Measurements from ENCODE around the gene RASD2. TPM values are rescaled to one million over a fixed set of nuclear protein-coding genes. Genes with fewer than 3 reads are reported as not detected.

The RASD2 gene
- total and polyA plus RNA-seq, 4 donors: 0.14 to 1.1 (median 0.44) TPM

- H3K4me1 ChIP-seq (ENCODE audit: control insufficient read depth in 5 of 5, insufficient read depth in 5 of 5, low read length in 5 of 5): peaks cover 0 to 17% (median 4%) of the 10 kb centered on the region in 5 donors
- 46 to 64% methylated on average over 3 of the region's 3 CpGs for WGBS, 2 donors
- ATAC-seq (ENCODE audit: insufficient read depth, low FRiP score) (no peak), DNase-seq (no peak)
- H3K9ac ChIP-seq (ENCODE audit: insufficient read depth in 1 of 2, low read length in 2 of 2): no peak overlapping the region
- H3K27me3 ChIP-seq (ENCODE audit: control insufficient read depth in 3 of 3, insufficient read depth in 3 of 3, low read length in 2 of 3): peaks cover 0 to 24% (median 17%) of the 10 kb centered on the region in 3 donors
- no peak for TF ChIP-seq CTCF (IDR thresholded peaks at IDR 0.05; ENCODE audit: control extremely low read depth, extremely low read depth)
- H3K27ac ChIP-seq (ENCODE audit: low read depth in 1 of 2, low read length in 1 of 2): no peak overlapping the region
- H3K9me3 ChIP-seq (ENCODE audit: control insufficient read depth in 4 of 4, insufficient read depth in 3 of 4, low read length in 3 of 4): no peaks in the 10 kb centered on the region
- no peak overlapping the region for H3K4me3 ChIP-seq
- H3K36me3 ChIP-seq (ENCODE audit: control insufficient read depth in 4 of 4, insufficient read depth in 4 of 4, low read length in 4 of 4): no peaks in the 10 kb centered on the region
Measured at GRCh38 chr22:35543702-35544101, 3.1 kb downstream of the RASD2 start.

- ATAC-seq (ENCODE audit: insufficient read depth, low FRiP score) (no peak), DNase-seq (no peak)
- TF ChIP-seq CTCF (IDR thresholded peaks at IDR 0.05; ENCODE audit: control extremely low read depth, extremely low read depth): no peak
- H3K9me3 ChIP-seq (ENCODE audit: control insufficient read depth in 4 of 4, insufficient read depth in 3 of 4, low read length in 3 of 4): no peaks in the 10 kb centered on the region
- peaks cover 0 to 24% (median 17%) of the 10 kb centered on the region in 3 donors for H3K27me3 ChIP-seq (ENCODE audit: control insufficient read depth in 3 of 3, insufficient read depth in 3 of 3, low read length in 2 of 3)
- no peak overlapping the region for H3K9ac ChIP-seq (ENCODE audit: insufficient read depth in 1 of 2, low read length in 2 of 2)
- H3K4me1 ChIP-seq (ENCODE audit: control insufficient read depth in 5 of 5, insufficient read depth in 5 of 5, low read length in 5 of 5): peaks cover 0 to 22% (median 8%) of the 10 kb centered on the region in 5 donors
- 22 to 24% methylated on average over 3 of the region's 3 CpGs for WGBS, 2 donors
- no peaks in the 10 kb centered on the region for H3K36me3 ChIP-seq (ENCODE audit: control insufficient read depth in 4 of 4, insufficient read depth in 4 of 4, low read length in 4 of 4)
- H3K27ac ChIP-seq (ENCODE audit: low read depth in 1 of 2, low read length in 1 of 2): no peak overlapping the region
- no peak overlapping the region for H3K4me3 ChIP-seq
Measured at GRCh38 chr22:35544189-35544588, 3.6 kb downstream of the RASD2 start.

- H3K27ac ChIP-seq (ENCODE audit: low read depth in 1 of 2, low read length in 1 of 2): no peak overlapping the region
- H3K4me3 ChIP-seq: no peak overlapping the region
- no peak for TF ChIP-seq CTCF (IDR thresholded peaks at IDR 0.05; ENCODE audit: control extremely low read depth, extremely low read depth)
- no peak for DNase-seq
- H3K27me3 ChIP-seq (ENCODE audit: control insufficient read depth in 3 of 3, insufficient read depth in 3 of 3, low read length in 2 of 3): peaks cover 0 to 25% (median 11%) of the 10 kb centered on the region in 3 donors
- 83 to 90% methylated on average over 9 of the region's 9 CpGs for WGBS, 2 donors
- no peak for ATAC-seq (ENCODE audit: insufficient read depth, low FRiP score)
- peaks cover 0 to 24% (median 7%) of the 10 kb centered on the region in 5 donors for H3K4me1 ChIP-seq (ENCODE audit: control insufficient read depth in 5 of 5, insufficient read depth in 5 of 5, low read length in 5 of 5)
- H3K9me3 ChIP-seq (ENCODE audit: control insufficient read depth in 4 of 4, insufficient read depth in 3 of 4, low read length in 3 of 4): no peaks in the 10 kb centered on the region
- no peak overlapping the region for H3K9ac ChIP-seq (ENCODE audit: insufficient read depth in 1 of 2, low read length in 2 of 2)
- H3K36me3 ChIP-seq (ENCODE audit: control insufficient read depth in 4 of 4, insufficient read depth in 4 of 4, low read length in 4 of 4): no peaks in the 10 kb centered on the region
Measured at GRCh38 chr22:35544827-35545226, 4.2 kb downstream of the RASD2 start.

GRCh38 chr22:35546886-35547285, 6.3 kb downstream of the RASD2 start:
- Histone ChIP-seq H3K9me3 (ENCODE audit: control insufficient read depth in 4 of 4, insufficient read depth in 3 of 4, low read length in 3 of 4) (no peaks in the 10 kb centered on the region), H3K36me3 (ENCODE audit: control insufficient read depth in 4 of 4, insufficient read depth in 4 of 4, low read length in 4 of 4) (no peaks in the 10 kb centered on the region), H3K9ac (ENCODE audit: insufficient read depth in 1 of 2, low read length in 2 of 2) (no peak overlapping the region), H3K27ac (ENCODE audit: low read depth in 1 of 2, low read length in 1 of 2) (no peak overlapping the region), H3K4me1 (ENCODE audit: control insufficient read depth in 5 of 5, insufficient read depth in 5 of 5, low read length in 5 of 5) (peaks cover 0 to 12% (median 5%) of the 10 kb centered on the region in 5 donors), H3K27me3 (ENCODE audit: control insufficient read depth in 3 of 3, insufficient read depth in 3 of 3, low read length in 2 of 3) (peaks cover 0 to 16% (median 6%) of the 10 kb centered on the region in 3 donors), H3K4me3 (no peak overlapping the region)
- 90 to 97% methylated on average over 18 of the region's 18 CpGs for WGBS, 2 donors
- no peak for ATAC-seq (ENCODE audit: insufficient read depth, low FRiP score)
- DNase-seq: no peak
- no peak for TF ChIP-seq CTCF (IDR thresholded peaks at IDR 0.05; ENCODE audit: control extremely low read depth, extremely low read depth)
